Natural killer cell treated with Interleukin-12 subunit alpha and Interleukin-12 subunit beta and Interleukin-15 and Interleukin-18, amount 100 ng/mL, for 72 hours (primary cell): ENCODE measurements around the gene CHCHD6. TPM values are rescaled to one million over a fixed set of nuclear protein-coding genes. Genes with fewer than 3 reads are reported as not detected.

Source experiments
- ATAC-seq, 2 donors: fragments of 150-1000 bp; cut with Tn5 transposase in 1 of 2; sonication (Bioruptor Pico), chemical (Tn5 transposase) in 1 of 2; 2 replicates each; pipeline ENCODE4 v1.10.0; 2021
- DNase-seq: peaks from one replicate; pipeline ENCODE4 v3.0.0; 2022; ENCODE audit warnings: low spot score
- H3K27ac Mint-ChIP-seq, 2 donors: 1 replicate in 1 of 2; 2 replicates in 1 of 2; pipeline ENCODE4 v1.8.0; 2022; ENCODE audit warnings: mixed read lengths in 2 of 2, mild to moderate bottlenecking in 1 of 2, moderate library complexity in 1 of 2
- H3K27me3 Mint-ChIP-seq, 2 donors: 1 replicate in 1 of 2; 2 replicates in 1 of 2; pipeline ENCODE4 v1.8.0; 2022; ENCODE audit warnings: mixed read lengths in 2 of 2
- H3K36me3 Mint-ChIP-seq: one replicate; pipeline ENCODE4 v1.8.0; 2022; ENCODE audit warnings: mixed read lengths
- H3K4me1 Mint-ChIP-seq, 2 donors: 1 replicate in 1 of 2; 2 replicates in 1 of 2; pipeline ENCODE4 v1.8.0; 2022; ENCODE audit warnings: low read depth in 2 of 2, mixed read lengths in 2 of 2, mild to moderate bottlenecking in 1 of 2
- H3K4me3 Mint-ChIP-seq: one replicate; pipeline ENCODE4 v1.8.0; 2022; ENCODE audit warnings: mixed read lengths
- H3K9me3 Mint-ChIP-seq: 2 replicates; pipeline ENCODE4 v1.8.0; 2022; ENCODE audit warnings: mixed read lengths
- total RNA-seq, 2 donors: library from RNA; stranded (reverse); gene quantifications; one replicate each; pipeline ENCODE4 v1.2.3, GENCODE V29; 2022

Gene CHCHD6
- total RNA-seq = 10 to 100 TPM in 1 of 2 donors, 1 to 10 TPM in 1; 8.0 to 13.3 TPM

- Mint-ChIP-seq H3K4me3 (peak within 1 kb of the TSS; percentile 86), H3K36me3 (no peaks in the 10 kb centered on the region), H3K4me1 (peaks cover 14 to 17% of the 10 kb centered on the region in 2 donors), H3K9me3 (no peaks in the 10 kb centered on the region), H3K27ac (peak within 1 kb of the TSS; percentile 41 to 78), H3K27me3 (peaks cover 37 to 42% of the 10 kb centered on the region in 2 donors)
- ATAC-seq = peak; percentile 99
- DNase-seq = peak; percentile 96
These were observed at the start of gene CHCHD6 for GRCh38 chr3:126703512-126704493. Gene CHCHD6, plus strand, starts transcription at chr3:126704240. Its CDS starts 73 bp downstream, at chr3:126704313.

- H3K27me3 Mint-ChIP-seq = peaks cover 5 to 13% of the 10 kb centered on the region in 2 donors
- peak within 1 kb of the TSS; percentile 79 for H3K4me3 Mint-ChIP-seq
- H3K9me3 Mint-ChIP-seq = no peaks in the 10 kb centered on the region
- H3K27ac Mint-ChIP-seq = no peak within 1 kb of the TSS
- H3K4me1 Mint-ChIP-seq = peaks cover 0 to 2% of the 10 kb centered on the region in 2 donors
- DNase-seq (peak; percentile 80), ATAC-seq (peak; percentile 86 to 91)
- H3K36me3 Mint-ChIP-seq = no peaks in the 10 kb centered on the region
These were observed 49.3 kb upstream of the CHCHD6 start, which contains the start of gene TXNRD3 for GRCh38 chr3:126654571-126655383. Gene TXNRD3, minus strand, starts transcription at chr3:126655124.

GRCh38 chr3:126655887-126656286 is 48.2 kb upstream of the CHCHD6 start:
- peaks cover 0 to 2% of the 10 kb centered on the region in 2 donors for H3K4me1 Mint-ChIP-seq
- no peaks in the 10 kb centered on the region for H3K36me3 Mint-ChIP-seq
- no peaks in the 10 kb centered on the region for H3K9me3 Mint-ChIP-seq
- H3K27me3 Mint-ChIP-seq = peaks cover under 1 to 6% of the 10 kb centered on the region in 2 donors
- no peak for ATAC-seq
- no peak for DNase-seq
- no peak overlapping the region for H3K4me3 Mint-ChIP-seq
- H3K27ac Mint-ChIP-seq = no peak overlapping the region

GRCh38 chr3:126656371-126657134 is 47.5 kb upstream of the CHCHD6 start:
- Mint-ChIP-seq H3K36me3 (no peaks in the 10 kb centered on the region), H3K4me3 (no peak overlapping the region), H3K27me3 (peaks cover 3 to 5% of the 10 kb centered on the region in 2 donors), H3K27ac (no peak overlapping the region), H3K4me1 (peaks cover 0 to 2% of the 10 kb centered on the region in 2 donors), H3K9me3 (no peaks in the 10 kb centered on the region)
- DNase-seq (no peak), ATAC-seq (no peak)

GRCh38 chr3:126657901-126658300 is 46.1 kb upstream of the CHCHD6 start:
- H3K4me3 Mint-ChIP-seq = no peak overlapping the region
- H3K36me3 Mint-ChIP-seq = no peaks in the 10 kb centered on the region
- peaks cover 0 to 2% of the 10 kb centered on the region in 2 donors for H3K4me1 Mint-ChIP-seq
- no peaks in the 10 kb centered on the region for H3K9me3 Mint-ChIP-seq
- no peak overlapping the region for H3K27ac Mint-ChIP-seq
- H3K27me3 Mint-ChIP-seq = peaks cover 3 to 4% of the 10 kb centered on the region in 2 donors
- DNase-seq (no peak), ATAC-seq (no peak)

- ATAC-seq (no peak), DNase-seq (no peak)
- H3K4me1 Mint-ChIP-seq = peaks cover 0 to 2% of the 10 kb centered on the region in 2 donors
- no peaks in the 10 kb centered on the region for H3K36me3 Mint-ChIP-seq
- no peak overlapping the region for H3K27ac Mint-ChIP-seq
- H3K4me3 Mint-ChIP-seq = no peak overlapping the region
- H3K27me3 Mint-ChIP-seq = peaks cover 0 to 3% of the 10 kb centered on the region in 2 donors
- no peaks in the 10 kb centered on the region for H3K9me3 Mint-ChIP-seq
These were observed 45.5 kb upstream of the CHCHD6 start for GRCh38 chr3:126658584-126658983.

GRCh38 chr3:126659915-126660886 is 43.8 kb upstream of the CHCHD6 start:
- peaks cover 0 to 3% of the 10 kb centered on the region in 2 donors for H3K27me3 Mint-ChIP-seq
- no peaks in the 10 kb centered on the region for H3K9me3 Mint-ChIP-seq
- H3K27ac Mint-ChIP-seq = no peak overlapping the region
- ATAC-seq (no peak), DNase-seq (no peak)
- no peaks in the 10 kb centered on the region for H3K36me3 Mint-ChIP-seq
- peaks cover 1 to 2% of the 10 kb centered on the region in 2 donors for H3K4me1 Mint-ChIP-seq
- no peak overlapping the region for H3K4me3 Mint-ChIP-seq

GRCh38 chr3:126661532-126662364 is 42.3 kb upstream of the CHCHD6 start:
- peaks cover 13% of the 10 kb centered on the region in 2 donors for H3K4me1 Mint-ChIP-seq
- H3K36me3 Mint-ChIP-seq = no peaks in the 10 kb centered on the region
- H3K27ac Mint-ChIP-seq = no peak overlapping the region
- H3K27me3 Mint-ChIP-seq = peaks cover 0 to 3% of the 10 kb centered on the region in 2 donors
- ATAC-seq (no peak), DNase-seq (no peak)
- H3K4me3 Mint-ChIP-seq = no peak overlapping the region
- H3K9me3 Mint-ChIP-seq = no peaks in the 10 kb centered on the region

- Mint-ChIP-seq H3K4me3 (no peak overlapping the region), H3K9me3 (no peaks in the 10 kb centered on the region), H3K27ac (no peak overlapping the region), H3K27me3 (peaks cover 0 to 3% of the 10 kb centered on the region in 2 donors), H3K4me1 (peaks cover 13% of the 10 kb centered on the region in 2 donors), H3K36me3 (no peaks in the 10 kb centered on the region)
- DNase-seq = no peak
- ATAC-seq = no peak
These were observed 40.8 kb upstream of the CHCHD6 start for GRCh38 chr3:126663257-126663656.

GRCh38 chr3:126663750-126664149 is 40.3 kb upstream of the CHCHD6 start:
- Mint-ChIP-seq H3K27me3 (peaks cover 0 to 3% of the 10 kb centered on the region in 2 donors), H3K36me3 (no peaks in the 10 kb centered on the region), H3K4me1 (peaks cover 13% of the 10 kb centered on the region in 2 donors), H3K27ac (no peak overlapping the region), H3K9me3 (no peaks in the 10 kb centered on the region), H3K4me3 (no peak overlapping the region)
- ATAC-seq = no peak
- no peak for DNase-seq

- peaks cover 13% of the 10 kb centered on the region in 2 donors for H3K4me1 Mint-ChIP-seq
- H3K27me3 Mint-ChIP-seq = peaks cover 0 to 3% of the 10 kb centered on the region in 2 donors
- no peak overlapping the region for H3K27ac Mint-ChIP-seq
- H3K36me3 Mint-ChIP-seq = no peaks in the 10 kb centered on the region
- DNase-seq = no peak
- no peak overlapping the region for H3K4me3 Mint-ChIP-seq
- no peaks in the 10 kb centered on the region for H3K9me3 Mint-ChIP-seq
- ATAC-seq = no peak
These were observed 39.3 kb upstream of the CHCHD6 start for GRCh38 chr3:126664591-126665214.
